Left ventricle myocardium inferior (tissue), 1 donor: Measurements from ENCODE around the gene IFT74. TPM values are rescaled to one million over a fixed set of nuclear protein-coding genes. Genes with fewer than 3 reads are reported as not detected.
"Not testable (repeated sequence)": the region's sequence is repeated elsewhere in the genome, so short reads cannot be mapped to it uniquely, and the experiment has no call there.

ENCODE experiments used
- DNase-seq: peaks from one replicate; pipeline ENCODE4 v3.0.0-alpha.2; 2020
- H3K27ac ChIP-seq: fragments of 200-600 bp; replicated peaks from 2 replicates; pipeline ENCODE4 v1.8.0; 2021
- H3K27me3 ChIP-seq: fragments of 200-600 bp; 2 replicates; pipeline ENCODE4 v1.8.0; 2021; ENCODE audit warnings: low read depth
- H3K36me3 ChIP-seq: fragments of 200-600 bp; 2 replicates; pipeline ENCODE4 v1.8.0; 2021
- H3K4me1 ChIP-seq: fragments of 200-600 bp; 2 replicates; pipeline ENCODE4 v1.8.0; 2021
- H3K4me3 ChIP-seq: fragments of 200-600 bp; 2 replicates; pipeline ENCODE4 v1.8.0; 2021; ENCODE audit warnings: mild to moderate bottlenecking, moderate library complexity
- H3K9me3 ChIP-seq: fragments of 200-600 bp; replicated peaks from 2 replicates; pipeline ENCODE4 v1.8.0; 2021
- intact Hi-C: fragments of 100-400 bp; cut with micrococcal nuclease; formaldehyde crosslinking; loops from one replicate; pipeline ENCODE4 v1.11.0; 2022
- total RNA-seq: library from RNA; stranded (reverse); fragmentation: NEBNext Ultra II Directional; extraction: Animal tissue kit (Norgen Biotek cat#: 25700); gene quantifications from one replicate; pipeline ENCODE4 v1.2.1, GENCODE V29; 2021
- TF ChIP-seq, protein P1 (sequence below): fragments of 200-600 bp; IDR thresholded peaks from 2 replicates; pipeline ENCODE4 v1.8.0; 2021; ENCODE audit warnings: antibody characterized with exemption, mild to moderate bottlenecking, borderline replicate concordance
- donor health status: DM: no; HTN: yes; CAD: no; lungs with severe emphysema.

IFT74 gene
- total RNA-seq, 1 donor from 2014 or later = 10.1 TPM

DNA sequence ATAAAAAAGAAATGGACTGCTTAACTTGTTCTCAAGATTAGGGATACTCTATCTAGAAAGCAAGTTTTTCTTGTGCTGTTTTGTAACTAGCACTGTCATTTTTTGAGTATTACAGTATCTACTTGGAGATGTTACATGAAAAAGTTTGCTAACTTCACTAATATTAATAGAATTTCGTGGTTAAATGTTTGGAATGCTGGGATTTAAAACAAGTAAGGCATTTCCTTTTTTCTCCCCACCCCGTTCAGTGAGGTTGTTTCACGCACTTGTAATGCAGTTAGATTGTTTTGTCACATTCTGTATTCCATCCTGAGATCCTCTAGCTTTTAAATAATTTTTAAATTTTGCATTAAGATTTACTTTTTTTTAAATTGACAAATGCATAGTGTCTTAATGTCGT, 132.8 kb downstream of the IFT74 start:
- Histone ChIP-seq H3K4me3 (no peak overlapping the region), H3K27ac (no peak overlapping the region), H3K36me3 (no peaks in the 10 kb centered on the region), H3K4me1 (no peaks in the 10 kb centered on the region), H3K27me3 (no peaks in the 10 kb centered on the region), H3K9me3 (no peaks in the 10 kb centered on the region)
- TF ChIP-seq, protein P1, sequence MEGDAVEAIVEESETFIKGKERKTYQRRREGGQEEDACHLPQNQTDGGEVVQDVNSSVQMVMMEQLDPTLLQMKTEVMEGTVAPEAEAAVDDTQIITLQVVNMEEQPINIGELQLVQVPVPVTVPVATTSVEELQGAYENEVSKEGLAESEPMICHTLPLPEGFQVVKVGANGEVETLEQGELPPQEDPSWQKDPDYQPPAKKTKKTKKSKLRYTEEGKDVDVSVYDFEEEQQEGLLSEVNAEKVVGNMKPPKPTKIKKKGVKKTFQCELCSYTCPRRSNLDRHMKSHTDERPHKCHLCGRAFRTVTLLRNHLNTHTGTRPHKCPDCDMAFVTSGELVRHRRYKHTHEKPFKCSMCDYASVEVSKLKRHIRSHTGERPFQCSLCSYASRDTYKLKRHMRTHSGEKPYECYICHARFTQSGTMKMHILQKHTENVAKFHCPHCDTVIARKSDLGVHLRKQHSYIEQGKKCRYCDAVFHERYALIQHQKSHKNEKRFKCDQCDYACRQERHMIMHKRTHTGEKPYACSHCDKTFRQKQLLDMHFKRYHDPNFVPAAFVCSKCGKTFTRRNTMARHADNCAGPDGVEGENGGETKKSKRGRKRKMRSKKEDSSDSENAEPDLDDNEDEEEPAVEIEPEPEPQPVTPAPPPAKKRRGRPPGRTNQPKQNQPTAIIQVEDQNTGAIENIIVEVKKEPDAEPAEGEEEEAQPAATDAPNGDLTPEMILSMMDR = no peak
- DNase-seq = no peak
- intact Hi-C loops = no loop called here

DNA sequence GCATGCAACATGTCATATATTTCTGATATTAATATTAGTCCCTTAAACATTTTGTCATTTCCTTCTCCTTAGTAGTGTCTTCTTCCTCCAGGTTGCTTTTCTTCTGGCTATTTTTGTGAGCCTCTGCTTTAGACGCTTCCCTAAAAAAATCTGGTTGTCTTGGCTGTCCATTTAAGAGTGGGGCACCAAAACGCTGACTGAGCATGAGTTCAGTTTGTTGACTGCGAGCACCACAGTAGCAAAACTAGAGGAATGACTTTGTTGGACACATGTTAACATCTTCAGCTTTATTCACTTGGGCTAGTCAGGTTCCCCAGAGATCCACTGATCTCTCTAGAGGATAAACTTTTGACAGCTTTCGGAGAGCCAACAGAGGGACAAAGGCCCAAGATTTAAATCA, 133.5 kb downstream of the IFT74 start:
- no peak for DNase-seq
- intact Hi-C loops = no loop called here
- Histone ChIP-seq H3K27ac (no peak overlapping the region), H3K9me3 (no peaks in the 10 kb centered on the region), H3K27me3 (no peaks in the 10 kb centered on the region), H3K4me3 (no peak overlapping the region), H3K4me1 (peaks cover 3% of the 10 kb centered on the region), H3K36me3 (no peaks in the 10 kb centered on the region)
- TF ChIP-seq, protein P1 = no peak

- Histone ChIP-seq H3K27me3 (no peaks in the 10 kb centered on the region), H3K36me3 (no peaks in the 10 kb centered on the region), H3K4me3 (no peak overlapping the region), H3K4me1 (peaks cover 8% of the 10 kb centered on the region), H3K27ac (no peak overlapping the region), H3K9me3 (no peaks in the 10 kb centered on the region)
- TF ChIP-seq, protein P1 = no peak
- intact Hi-C loops = no loop called here
- DNase-seq = no peak
Observed at GRCh38 chr9:27090231-27090630, 134.0 kb downstream of the IFT74 start.

DNA sequence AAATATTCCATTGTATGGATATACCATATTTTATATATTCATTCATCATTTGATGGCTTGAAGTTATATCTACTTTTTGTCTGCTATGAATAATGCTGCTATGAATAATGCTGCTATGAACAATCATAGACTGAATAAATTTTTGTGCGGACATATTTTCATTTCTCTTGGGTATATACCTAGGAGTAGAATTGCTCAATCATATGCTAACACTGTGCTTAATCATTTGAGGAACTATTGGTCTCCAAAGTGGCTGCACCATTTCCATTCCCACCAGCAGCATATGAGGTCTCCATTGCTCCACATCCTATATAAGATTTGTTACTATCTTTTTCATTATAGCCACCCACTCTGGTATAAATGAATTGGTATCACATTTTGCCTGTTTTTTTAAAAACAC, 134.5 kb downstream of the IFT74 start:
- intact Hi-C loops = no loop called here
- H3K27ac ChIP-seq = no peak overlapping the region
- TF ChIP-seq, protein P1 = no peak
- no peak for DNase-seq
- H3K4me3 ChIP-seq = no peak overlapping the region
- H3K36me3 ChIP-seq = no peaks in the 10 kb centered on the region
- H3K4me1 ChIP-seq = peaks cover 9% of the 10 kb centered on the region
- no peaks in the 10 kb centered on the region for H3K27me3 ChIP-seq
- H3K9me3 ChIP-seq = no peaks in the 10 kb centered on the region

- intact Hi-C loops = not testable (repeated sequence)
Observed at GRCh38 chr9:27092496-27092895, 136.3 kb downstream of the IFT74 start.

GRCh38 chr9:27093384-27094067, 137.3 kb downstream of the IFT74 start:
- H3K9me3 ChIP-seq, H3K36me3 ChIP-seq, H3K4me1 ChIP-seq, DNase-seq, H3K27me3 ChIP-seq, intact Hi-C loops, H3K27ac ChIP-seq, H3K4me3 ChIP-seq: not testable (repeated sequence)

More at GRCh38 chr9:27092496-27092895, 136.3 kb downstream of the IFT74 start:
- not testable (repeated sequence) for H3K9me3 ChIP-seq, H3K36me3 ChIP-seq, H3K4me3 ChIP-seq, H3K4me1 ChIP-seq, DNase-seq, H3K27ac ChIP-seq, H3K27me3 ChIP-seq
